Testis (tissue), 3 donors: ENCODE measurements around the gene PITPNM3. TPM values are rescaled to one million over a fixed set of nuclear protein-coding genes. Genes with fewer than 3 reads are reported as not detected.

Experiments
- DNase-seq: peaks from one replicate; pipeline ENCODE4 v3.0.0-alpha.2; 2019
- H3K27ac ChIP-seq, 2 donors: fragments of 200-600 bp; sonication (generic); one replicate each; pipeline ENCODE4 v1.5.1; 2019
- H3K27me3 ChIP-seq: fragments of 200-600 bp; sonication (generic); one replicate; pipeline ENCODE4 v1.5.1; 2019
- H3K36me3 ChIP-seq: fragments of 200-600 bp; sonication (generic); one replicate; pipeline ENCODE4 v1.5.1; 2017; ENCODE audit warnings: low read depth; ENCODE audit errors: missing control alignments
- H3K4me1 ChIP-seq: fragments of 200-600 bp; sonication (generic); one replicate; pipeline ENCODE4 v1.5.1; 2019
- H3K4me3 ChIP-seq, 2 donors: fragments of 200-600 bp; sonication (generic); one replicate each; pipeline ENCODE4 v1.5.1; 2017 to 2019
- H3K9me3 ChIP-seq: fragments of 200-600 bp; sonication (generic); one replicate; pipeline ENCODE4 v1.5.1; 2017
- CTCF ChIP-seq, 3 experiments: fragments of 450-650 bp in 2 of 3; fragments of 200-600 bp in 1 of 3; sonication (generic) in 1 of 3; IDR thresholded peaks; one replicate each; pipeline ENCODE4 v1.5.1; 2016 to 2019; ENCODE audit warnings: antibody characterized with exemption in 3 of 3, mild to moderate bottlenecking in 2 of 3, moderate library complexity in 1 of 3
- POLR2A ChIP-seq: fragments of 450-650 bp; IDR thresholded peaks from one replicate; pipeline ENCODE4 v1.6.1; 2017; ENCODE audit warnings: antibody characterized with exemption, mild to moderate bottlenecking, moderate library complexity
- WGBS, 2 donors: methylation state at CpG; one replicate each; pipeline ENCODE4 v1.1.5; 2018; 5-methylcytosine and 5-hydroxymethylcytosine counted together
- intact Hi-C: fragments of 100-400 bp; cut with DNase I; formaldehyde crosslinking; loops from one replicate; pipeline ENCODE4 v1.15.1; 2023; ENCODE audit warnings: low total_unique reads
- polyA plus RNA-seq: library from polyadenylated mRNA; stranded (reverse); fragments of 350-450 nt; fragmentation: Illumina TruSeq; extraction: RNeasy Lipid Tissue Mini Kit (QIAGEN cat#74804); gene quantifications from one replicate; pipeline ENCODE4 v1.2.3, GENCODE V29; 2014; ENCODE audit warnings: low read depth, low replicate concordance; ENCODE audit not compliant: insufficient read depth
- total RNA-seq, 2 donors: library from RNA; depleted of rRNA; stranded (reverse); fragments of >200 nt; gene quantifications; one replicate each; pipeline ENCODE4 v1.2.3, GENCODE V29; 2016

Gene PITPNM3
- total and polyA plus RNA-seq, 3 donors from 2014 or later: 6.3 to 7.3 (median 6.7) TPM

GRCh38 chr17:6503641-6504195 is 52.6 kb downstream of the PITPNM3 start:
- Histone ChIP-seq H3K4me3 (no peak overlapping the region), H3K27me3 (no peaks in the 10 kb centered on the region), H3K4me1 (peaks cover 7% of the 10 kb centered on the region), H3K9me3 (no peaks in the 10 kb centered on the region), H3K27ac (no peak overlapping the region), H3K36me3 (no peaks in the 10 kb centered on the region)
- intact Hi-C loops: no loop called here
- WGBS, 2 donors: 84 to 91% methylated on average over 4 to 7 of the region's 7 CpGs
- DNase-seq: no peak
- TF ChIP-seq CTCF (IDR thresholded peaks at IDR 0.05): no peak
- TF ChIP-seq POLR2A: no peak

GRCh38 chr17:6502871-6503509 is 53.4 kb downstream of the PITPNM3 start:
- no peak overlapping the region for H3K27ac ChIP-seq
- no peaks in the 10 kb centered on the region for H3K9me3 ChIP-seq
- no peak for DNase-seq
- 96 to 100% methylated on average over 7 to 8 of the region's 8 CpGs for WGBS, 2 donors
- H3K4me3 ChIP-seq: no peak overlapping the region
- no peaks in the 10 kb centered on the region for H3K27me3 ChIP-seq
- H3K36me3 ChIP-seq: no peaks in the 10 kb centered on the region
- TF ChIP-seq POLR2A (no peak), CTCF (IDR thresholded peaks at IDR 0.05) (no peak)
- intact Hi-C loops: no loop called here
- peaks cover 7% of the 10 kb centered on the region for H3K4me1 ChIP-seq

GRCh38 chr17:6502142-6502541 is 54.2 kb downstream of the PITPNM3 start:
- Histone ChIP-seq H3K4me3 (no peak overlapping the region), H3K9me3 (no peaks in the 10 kb centered on the region), H3K36me3 (no peaks in the 10 kb centered on the region), H3K4me1 (peaks cover 7% of the 10 kb centered on the region), H3K27me3 (no peaks in the 10 kb centered on the region), H3K27ac (no peak overlapping the region)
- 91 to 98% methylated on average over 11 of the region's 11 CpGs for WGBS, 2 donors
- no peak for DNase-seq
- intact Hi-C loops: no loop called here
- TF ChIP-seq CTCF (IDR thresholded peaks at IDR 0.05) (no peak), POLR2A (no peak)

- TF ChIP-seq CTCF (IDR thresholded peaks at IDR 0.05): no peak
- no peak for TF ChIP-seq POLR2A
- Histone ChIP-seq H3K4me1 (peaks cover 13% of the 10 kb centered on the region), H3K36me3 (no peaks in the 10 kb centered on the region), H3K27me3 (no peaks in the 10 kb centered on the region), H3K9me3 (no peaks in the 10 kb centered on the region), H3K27ac (no peak overlapping the region), H3K4me3 (no peak overlapping the region)
- WGBS, 2 donors: 86 to 93% methylated on average over 3 of the region's 3 CpGs
- intact Hi-C loops: no loop called here
- DNase-seq: no peak
Measured at GRCh38 chr17:6501359-6501758, 55.0 kb downstream of the PITPNM3 start.
